HUES64 (cell line): Measurements from ENCODE around the gene SERPINH1.

Experiments
- H3K27ac ChIP-seq: 2 replicates; pipeline ENCODE4 v1.7.0; 2013; ENCODE audit warnings: low read depth, low read length, inconsistent platforms
- H3K27me3 ChIP-seq: 2 replicates; pipeline ENCODE4 v1.6.1; 2013; ENCODE audit warnings: mild to moderate bottlenecking, low read length; ENCODE audit not compliant: insufficient read depth
- H3K36me3 ChIP-seq: 2 replicates; pipeline ENCODE4 v1.6.1; 2013; ENCODE audit warnings: mild to moderate bottlenecking, low read length; ENCODE audit not compliant: insufficient read depth
- H3K4me1 ChIP-seq: 2 replicates; pipeline ENCODE4 v1.6.1; 2013; ENCODE audit warnings: mild to moderate bottlenecking, low read length, moderate library complexity; ENCODE audit not compliant: insufficient read depth
- H3K4me3 ChIP-seq: 2 replicates; pipeline ENCODE4 v1.5.1; 2013; ENCODE audit warnings: mild to moderate bottlenecking, low read length, moderate library complexity
- H3K9ac ChIP-seq: 2 replicates; pipeline ENCODE4 v1.6.1; 2013; ENCODE audit warnings: mild to moderate bottlenecking, low read depth, low read length
- H3K9me3 ChIP-seq: 2 replicates; pipeline ENCODE4 v1.6.1; 2013; ENCODE audit warnings: low read depth, low read length; ENCODE audit not compliant: insufficient read depth
- WGBS: fragments of 150-250, 120-280 bp; methylation state at CpG from one replicate; pipeline ENCODE4 v1.1.7; 2013; ENCODE audit warnings: missing lambda C conversion rate; 5-methylcytosine and 5-hydroxymethylcytosine counted together

The SERPINH1 gene

GRCh38 chr11:75543806-75544205 lies 18.2 kb upstream of the SERPINH1 start:
- Histone ChIP-seq H3K27ac (no peak overlapping the region), H3K4me3 (no peak overlapping the region), H3K27me3 (no peaks in the 10 kb centered on the region), H3K9me3 (no peaks in the 10 kb centered on the region), H3K36me3 (no peaks in the 10 kb centered on the region), H3K4me1 (0 out of 2 replicates have a peak, but pooled peaks cover 4% of the 10 kb centered on the region), H3K9ac (no peak overlapping the region)
- 90% methylated on average over 6 of the region's 6 CpGs for WGBS

GRCh38 chr11:75547177-75547576 lies 14.9 kb upstream of the SERPINH1 start:
- H3K9ac ChIP-seq = no peak overlapping the region
- 0 out of 2 replicates have a peak, but pooled peaks cover 4% of the 10 kb centered on the region for H3K4me1 ChIP-seq
- 84% methylated on average over 1 of the region's 1 CpG for WGBS
- no peaks in the 10 kb centered on the region for H3K36me3 ChIP-seq
- no peak overlapping the region for H3K27ac ChIP-seq
- no peaks in the 10 kb centered on the region for H3K9me3 ChIP-seq
- no peak overlapping the region for H3K4me3 ChIP-seq
- H3K27me3 ChIP-seq = no peaks in the 10 kb centered on the region

GRCh38 chr11:75547617-75548058 lies 14.4 kb upstream of the SERPINH1 start:
- Histone ChIP-seq H3K27ac (no peak overlapping the region), H3K9ac (peak overlapping the region; percentile 37; the same call in 1 of the 2 replicates)

GRCh38 chr11:75548595-75549272 lies 13.3 kb upstream of the SERPINH1 start:
- Histone ChIP-seq H3K4me1 (0 out of 2 replicates have a peak, but pooled peaks cover 4% of the 10 kb centered on the region), H3K9ac (no peak overlapping the region), H3K9me3 (no peaks in the 10 kb centered on the region), H3K27ac (no peak overlapping the region), H3K4me3 (no peak overlapping the region), H3K36me3 (no peaks in the 10 kb centered on the region), H3K27me3 (no peaks in the 10 kb centered on the region)
- 95% methylated on average over 8 of the region's 8 CpGs for WGBS

More at GRCh38 chr11:75547617-75548058, 14.4 kb upstream of the SERPINH1 start:
- H3K4me1 ChIP-seq = 0 out of 2 replicates have a peak, but pooled peaks cover 4% of the 10 kb centered on the region
- WGBS = 18% methylated on average over 7 of the region's 7 CpGs
- no peaks in the 10 kb centered on the region for H3K9me3 ChIP-seq
- H3K36me3 ChIP-seq = no peaks in the 10 kb centered on the region
- H3K4me3 ChIP-seq = no peak overlapping the region
- no peaks in the 10 kb centered on the region for H3K27me3 ChIP-seq

GRCh38 chr11:75549370-75549958 lies 12.6 kb upstream of the SERPINH1 start:
- no peaks in the 10 kb centered on the region for H3K36me3 ChIP-seq
- 96% methylated on average over 5 of the region's 5 CpGs for WGBS
- H3K27ac ChIP-seq = no peak overlapping the region

GRCh38 chr11:75553182-75553581 lies 8.9 kb upstream of the SERPINH1 start:
- no peaks in the 10 kb centered on the region for H3K27me3 ChIP-seq
- peaks cover 17% of the 10 kb centered on the region for H3K4me1 ChIP-seq
- no peak overlapping the region for H3K27ac ChIP-seq
- no peak overlapping the region for H3K4me3 ChIP-seq
- H3K36me3 ChIP-seq = no peaks in the 10 kb centered on the region
- no peak overlapping the region for H3K9ac ChIP-seq
- no peaks in the 10 kb centered on the region for H3K9me3 ChIP-seq
- WGBS = 94% methylated on average over 6 of the region's 6 CpGs

More at GRCh38 chr11:75549370-75549958, 12.6 kb upstream of the SERPINH1 start:
- Histone ChIP-seq H3K9me3 (no peaks in the 10 kb centered on the region), H3K4me3 (no peak overlapping the region), H3K9ac (no peak overlapping the region), H3K4me1 (peaks cover 9% of the 10 kb centered on the region; the same call in 1 of the 2 replicates), H3K27me3 (no peaks in the 10 kb centered on the region)

- H3K4me3 ChIP-seq = no peak overlapping the region
- H3K9me3 ChIP-seq = no peaks in the 10 kb centered on the region
- peak overlapping the region; percentile 70 for H3K27ac ChIP-seq
- H3K27me3 ChIP-seq = no peaks in the 10 kb centered on the region
- peak overlapping the region; percentile 48 for H3K9ac ChIP-seq
- H3K36me3 ChIP-seq = no peaks in the 10 kb centered on the region
- 73% methylated on average over 1 of the region's 1 CpG for WGBS
- H3K4me1 ChIP-seq = peaks cover 24% of the 10 kb centered on the region
These were observed 8.2 kb upstream of the SERPINH1 start for GRCh38 chr11:75553889-75554257.

- H3K9ac ChIP-seq = peak overlapping the region; percentile 48
- H3K36me3 ChIP-seq = no peaks in the 10 kb centered on the region
- 56% methylated on average over 21 of the region's 21 CpGs for WGBS
- peak overlapping the region; percentile 70 for H3K27ac ChIP-seq
- H3K4me3 ChIP-seq = no peak overlapping the region
- H3K9me3 ChIP-seq = no peaks in the 10 kb centered on the region
- peaks cover 29% of the 10 kb centered on the region for H3K4me1 ChIP-seq
- no peaks in the 10 kb centered on the region for H3K27me3 ChIP-seq
These were observed 7.6 kb upstream of the SERPINH1 start for GRCh38 chr11:75554258-75555022.

- H3K9ac ChIP-seq = peak overlapping the region; percentile 42; the same call in 1 of the 2 replicates
- no peak overlapping the region for H3K4me3 ChIP-seq
These were observed 6.8 kb upstream of the SERPINH1 start for GRCh38 chr11:75555079-75555811.

GRCh38 chr11:75556275-75556674 lies 5.8 kb upstream of the SERPINH1 start:
- H3K9ac ChIP-seq = no peak overlapping the region
- no peaks in the 10 kb centered on the region for H3K27me3 ChIP-seq
- H3K9me3 ChIP-seq = no peaks in the 10 kb centered on the region
- no peak overlapping the region for H3K27ac ChIP-seq
- peaks cover 46% of the 10 kb centered on the region for H3K4me1 ChIP-seq
- no peak overlapping the region for H3K4me3 ChIP-seq
- no peaks in the 10 kb centered on the region for H3K36me3 ChIP-seq
- 93% methylated on average over 3 of the region's 3 CpGs for WGBS

More at GRCh38 chr11:75555079-75555811, 6.8 kb upstream of the SERPINH1 start:
- H3K27ac ChIP-seq = peak overlapping the region; percentile 70; the same call in 1 of the 2 replicates
- 89% methylated on average over 12 of the region's 12 CpGs for WGBS
- H3K9me3 ChIP-seq = no peaks in the 10 kb centered on the region
- H3K36me3 ChIP-seq = no peaks in the 10 kb centered on the region
- peaks cover 36% of the 10 kb centered on the region for H3K4me1 ChIP-seq
- no peaks in the 10 kb centered on the region for H3K27me3 ChIP-seq
